ENCODE measurements around the gene DRAM1.

- TF ChIP-seq CTCF (IDR thresholded peaks at IDR 0.05; ENCODE audit: insufficient read depth, low read depth, low read length) (no peak), EZH2 (IDR thresholded peaks at IDR 0.05; ENCODE audit: insufficient read depth, low read length) (no peak)
These were observed 14.1 kb downstream of the DRAM1 start for GRCh38 chr12:101891462-101891971.
